HepG2 (cell line): ENCODE measurements around the gene TBC1D14. TPM values are rescaled to one million over a fixed set of nuclear protein-coding genes. Genes with fewer than 3 reads are reported as not detected.
A peak's percentile ranks its signal among the peaks of the same experiment; 100 is the strongest.

Source experiments
- ASH2L ChIP-seq: fragments of 300-600, 200-600 bp; sonication (generic); IDR thresholded peaks from 2 replicates; pipeline ENCODE4 v1.7.0; 2017; ENCODE audit warnings: low read depth, mild to moderate bottlenecking, moderate library complexity, mixed read lengths, low read length; ENCODE audit not compliant: insufficient read length
- CTCF ChIP-seq: sonication (generic); formaldehyde crosslinking; IDR thresholded peaks from 2 replicates; pipeline ENCODE4 v1.5.0; 2020; ENCODE audit warnings: mild to moderate bottlenecking, missing genetic modification reagents, moderate library complexity
- DMAP1 ChIP-seq: IDR thresholded peaks from 2 replicates; pipeline ENCODE4 v1.6.1; 2016
- ESRRA ChIP-seq: sonication (generic); formaldehyde crosslinking; IDR thresholded peaks from 2 replicates; pipeline ENCODE4 v1.5.1; 2020; ENCODE audit warnings: mild to moderate bottlenecking, low read depth, missing genetic modification reagents
- GATAD2A ChIP-seq: IDR thresholded peaks from 2 replicates; pipeline ENCODE4 v1.6.1; 2016
- MXD3 ChIP-seq: IDR thresholded peaks from 2 replicates; pipeline ENCODE4 v1.6.1; 2016; ENCODE audit warnings: mild to moderate bottlenecking, missing biosample characterization, missing genetic modification reagents
- NR2F6 ChIP-seq, 2 experiments: IDR thresholded peaks; 2 replicates each; pipeline ENCODE4 v1.6.1; 2016; ENCODE audit warnings: antibody characterized with exemption in 1 of 2, mild to moderate bottlenecking in 1 of 2
- POLR2AphosphoS5 ChIP-seq: IDR thresholded peaks from 2 replicates; pipeline ENCODE4 v1.6.1; 2012; ENCODE audit warnings: low read depth, low read length
- RBFOX2 ChIP-seq: fragments of 200-400 bp; formaldehyde crosslinking; IDR thresholded peaks from 2 replicates; pipeline ENCODE4 v1.6.1; 2017; ENCODE audit warnings: low read depth, mild to moderate bottlenecking, low read length
- SAP130 ChIP-seq: IDR thresholded peaks from 2 replicates; pipeline ENCODE4 v1.6.1; 2016; ENCODE audit warnings: low read depth
- SIX1 ChIP-seq: sonication (generic); formaldehyde crosslinking; IDR thresholded peaks from 2 replicates; pipeline ENCODE4 v1.4.0; 2020; ENCODE audit warnings: missing genetic modification reagents, borderline replicate concordance
- TFAP4 ChIP-seq: sonication (generic); IDR thresholded peaks from 2 replicates; pipeline ENCODE4 v1.6.1; 2016; ENCODE audit warnings: low read depth, borderline replicate concordance
- ZBTB7A ChIP-seq: sonication (generic); formaldehyde crosslinking; IDR thresholded peaks from 2 replicates; pipeline ENCODE4 v1.8.0; 2022; ENCODE audit warnings: mild to moderate bottlenecking, missing genetic modification reagents
- ZNF121 ChIP-seq: sonication (generic); formaldehyde crosslinking; IDR thresholded peaks from 2 replicates; pipeline ENCODE4 v1.5.0; 2020; ENCODE audit warnings: mild to moderate bottlenecking, missing genetic modification reagents
- ZNF34 ChIP-seq: sonication (generic); formaldehyde crosslinking; IDR thresholded peaks from 2 replicates; pipeline ENCODE4 v1.4.0; 2020; ENCODE audit warnings: mild to moderate bottlenecking, missing genetic modification reagents, borderline replicate concordance
- polyA plus RNA-seq, 8 experiments: library from polyadenylated mRNA; depleted of rRNA in 3 of 8; stranded (reverse) in 7 of 8; unstranded in 1 of 8; fragments of >200 nt; fragmentation: Illumina TruSeq in 4 of 8; extraction: Trizol in 4 of 8; gene quantifications; 2 replicates each; pipeline versions ENCODE4 v1.2.1 to v1.2.3, GENCODE V29; 2011 to 2016; ENCODE audit warnings: low read depth in 4 of 8, missing spikeins in 1 of 8, mixed read lengths in 1 of 8; ENCODE audit not compliant: insufficient read depth in 1 of 8
- total RNA-seq, 5 experiments: library from RNA; depleted of rRNA; stranded (reverse); fragments of >200 nt; fragmentation: Illumina TruSeq; extraction: Trizol; gene quantifications; 2 replicates each; pipeline ENCODE4 v1.2.3, GENCODE V29; 2016; ENCODE audit warnings: low read depth in 1 of 5
- TF ChIP-seq, protein P1 (sequence below): sonication (generic); formaldehyde crosslinking; IDR thresholded peaks from 2 replicates; pipeline ENCODE4 v1.4.0; 2020; ENCODE audit warnings: missing genetic modification reagents, borderline replicate concordance
- TF ChIP-seq, protein P2 (sequence below): sonication (generic); formaldehyde crosslinking; IDR thresholded peaks from 2 replicates; pipeline ENCODE4 v1.5.0; 2020; ENCODE audit warnings: missing genetic modification reagents

TBC1D14 gene
- total and polyA plus RNA-seq, 2 of the 13 experiments (the other 11 are each of a cell fraction or from before 2014, with no cell fraction given) = 29.5 to 46.5 TPM

DNA sequence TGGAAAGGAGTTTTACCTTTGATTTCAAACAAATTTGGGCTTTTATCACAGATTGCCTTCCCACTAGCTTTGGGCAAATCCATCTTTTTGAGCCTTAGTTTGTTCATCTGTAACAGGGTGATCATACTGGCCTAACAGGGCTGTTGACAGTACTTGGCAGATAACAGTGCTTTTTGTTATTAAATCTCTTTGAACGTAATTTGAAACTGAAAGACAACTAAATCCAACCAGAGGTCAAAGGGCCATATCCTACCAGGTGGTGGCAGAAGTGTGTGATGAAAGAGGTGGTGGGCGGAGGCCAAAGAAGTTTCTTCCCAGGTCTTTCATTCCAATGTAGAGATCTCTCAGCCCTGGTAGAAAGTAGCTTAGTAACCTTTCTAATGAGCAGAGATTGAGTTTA lies 98.3 kb downstream of the TBC1D14 start (continued):
- TF ChIP-seq CTCF (CRISPR knock-in tag) = peak; percentile 42
- no peak for TF ChIP-seq ESRRA (CRISPR knock-in tag)
- no peak for TF ChIP-seq MXD3 (CRISPR knock-in tag)
- no peak for TF ChIP-seq RBFOX2
- TF ChIP-seq SAP130 = peak; percentile 51; the same call in 1 of the 2 replicates
- TF ChIP-seq ZNF121 (CRISPR knock-in tag) = no peak
- TF ChIP-seq ZNF34 (CRISPR knock-in tag) = no peak
- TF ChIP-seq ZBTB7A (CRISPR knock-in tag) = no peak
- TF ChIP-seq POLR2AphosphoS5 = no peak
- TF ChIP-seq NR2F6 (IDR thresholded peaks at IDR 0.05) = peak; percentile 72
- TF ChIP-seq NR2F6 (CRISPR knock-in tag; IDR thresholded peaks at IDR 0.05) = peak; percentile 78
- no peak for TF ChIP-seq GATAD2A (CRISPR knock-in tag)
- no peak for TF ChIP-seq ASH2L
- peak; percentile 66; the same call in 1 of the 2 replicates for TF ChIP-seq SIX1 (CRISPR knock-in tag)
- TF ChIP-seq, protein P1, sequence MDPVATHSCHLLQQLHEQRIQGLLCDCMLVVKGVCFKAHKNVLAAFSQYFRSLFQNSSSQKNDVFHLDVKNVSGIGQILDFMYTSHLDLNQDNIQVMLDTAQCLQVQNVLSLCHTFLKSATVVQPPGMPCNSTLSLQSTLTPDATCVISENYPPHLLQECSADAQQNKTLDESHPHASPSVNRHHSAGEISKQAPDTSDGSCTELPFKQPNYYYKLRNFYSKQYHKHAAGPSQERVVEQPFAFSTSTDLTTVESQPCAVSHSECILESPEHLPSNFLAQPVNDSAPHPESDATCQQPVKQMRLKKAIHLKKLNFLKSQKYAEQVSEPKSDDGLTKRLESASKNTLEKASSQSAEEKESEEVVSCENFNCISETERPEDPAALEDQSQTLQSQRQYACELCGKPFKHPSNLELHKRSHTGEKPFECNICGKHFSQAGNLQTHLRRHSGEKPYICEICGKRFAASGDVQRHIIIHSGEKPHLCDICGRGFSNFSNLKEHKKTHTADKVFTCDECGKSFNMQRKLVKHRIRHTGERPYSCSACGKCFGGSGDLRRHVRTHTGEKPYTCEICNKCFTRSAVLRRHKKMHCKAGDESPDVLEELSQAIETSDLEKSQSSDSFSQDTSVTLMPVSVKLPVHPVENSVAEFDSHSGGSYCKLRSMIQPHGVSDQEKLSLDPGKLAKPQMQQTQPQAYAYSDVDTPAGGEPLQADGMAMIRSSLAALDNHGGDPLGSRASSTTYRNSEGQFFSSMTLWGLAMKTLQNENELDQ (CRISPR knock-in tag) = no peak
- TF ChIP-seq, protein P2, sequence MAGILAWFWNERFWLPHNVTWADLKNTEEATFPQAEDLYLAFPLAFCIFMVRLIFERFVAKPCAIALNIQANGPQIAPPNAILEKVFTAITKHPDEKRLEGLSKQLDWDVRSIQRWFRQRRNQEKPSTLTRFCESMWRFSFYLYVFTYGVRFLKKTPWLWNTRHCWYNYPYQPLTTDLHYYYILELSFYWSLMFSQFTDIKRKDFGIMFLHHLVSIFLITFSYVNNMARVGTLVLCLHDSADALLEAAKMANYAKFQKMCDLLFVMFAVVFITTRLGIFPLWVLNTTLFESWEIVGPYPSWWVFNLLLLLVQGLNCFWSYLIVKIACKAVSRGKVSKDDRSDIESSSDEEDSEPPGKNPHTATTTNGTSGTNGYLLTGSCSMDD (CRISPR knock-in tag) = no peak
- TF ChIP-seq TFAP4 = peak; percentile 28; the same call in 1 of the 2 replicates
- TF ChIP-seq DMAP1 (CRISPR knock-in tag) = no peak
